Heart right ventricle (tissue), 16 donors: ENCODE data around the gene L3MBTL4. TPM values are rescaled to one million over a fixed set of nuclear protein-coding genes. Genes with fewer than 3 reads are reported as not detected.

Experiments
- ATAC-seq, 8 donors: fragments of 200-7000 bp; cut with Tn5 transposase; one replicate each; pipeline ENCODE4 v1.9.1; 2020; ENCODE audit warnings: mild to moderate bottlenecking in 8 of 8, moderate library complexity in 8 of 8, moderate number of reproducible peaks in 1 of 8
- DNase-seq, 2 donors: peaks; one replicate each; pipeline ENCODE4 v3.0.0-alpha.2; 2020
- H3K27ac ChIP-seq, 10 donors: fragments of 200-600 bp; sonication (generic) in 2 of 10; one replicate each; pipeline versions ENCODE4 v1.5.0 to v1.8.0; 2020 to 2022; ENCODE audit warnings: mild to moderate bottlenecking in 3 of 10
- H3K27me3 ChIP-seq, 7 donors: fragments of 200-600 bp; one replicate each; pipeline ENCODE4 v1.8.0; 2021 to 2022; ENCODE audit warnings: mild to moderate bottlenecking in 2 of 7
- H3K36me3 ChIP-seq, 9 donors: fragments of 200-600 bp; sonication (generic) in 1 of 9; one replicate each; pipeline versions ENCODE4 v1.5.0 to v1.8.0; 2020 to 2022; ENCODE audit warnings: mild to moderate bottlenecking in 2 of 9
- H3K4me1 ChIP-seq, 9 donors: fragments of 200-600 bp; sonication (generic) in 1 of 9; one replicate each; pipeline versions ENCODE4 v1.5.0 to v1.8.0; 2020 to 2022; ENCODE audit warnings: mild to moderate bottlenecking in 4 of 9
- H3K4me3 ChIP-seq, 10 donors: fragments of 200-600 bp; sonication (generic) in 2 of 10; one replicate each; pipeline versions ENCODE4 v1.5.0 to v1.8.0; 2020 to 2022; ENCODE audit warnings: mild to moderate bottlenecking in 7 of 10, moderate library complexity in 2 of 10
- H3K9me3 ChIP-seq, 11 donors: fragments of 200-600 bp in 10 of 11; sonication (generic) in 2 of 11; one replicate each; pipeline versions ENCODE4 v1.5.0 to v1.8.0; 2013 to 2022; ENCODE audit warnings: mild to moderate bottlenecking in 2 of 11, control low read depth in 1 of 11, moderate library complexity in 1 of 11
- CTCF ChIP-seq, 9 donors: fragments of 200-600 bp; sonication (generic) in 2 of 9; IDR thresholded peaks; one replicate each; pipeline versions ENCODE4 v1.5.0 to v1.8.0; 2021 to 2022; ENCODE audit warnings: antibody characterized with exemption in 9 of 9, mild to moderate bottlenecking in 5 of 9, moderate library complexity in 1 of 9
- WGBS, 2 donors: extraction: QIAGEN DNeasy Blood & Tissue Kit; methylation state at CpG; one replicate each; pipeline ENCODE4 v1.1.7; 2013; ENCODE audit warnings: inconsistent platforms in 1 of 2; 5-methylcytosine and 5-hydroxymethylcytosine counted together
- intact Hi-C, 10 donors: fragments of 100-400 bp; cut with DNase I; formaldehyde crosslinking; loops; one replicate each; pipeline versions ENCODE4 v1.11.1 to v1.14.2; 2022
- polyA plus RNA-seq, 2 donors: library from polyadenylated mRNA; stranded (reverse); fragments of 200-250 nt; gene quantifications; one replicate each; pipeline ENCODE4 v1.2.3, GENCODE V29; 2013
- total RNA-seq, 10 donors: library from RNA; stranded (reverse); fragmentation: NEBNext Ultra II Directional in 3 of 10; extraction: Animal tissue kit (Norgen Biotek cat#: 25700) in 3 of 10; gene quantifications; one replicate each; pipeline versions ENCODE4 v1.2.1 to v1.2.4, GENCODE V29; 2021 to 2023
- donor health status: Arrhythmogenic right ventricular cardiomyopathy.
- donor health status: ischemic (EF 13 %, LVEDD 7.1; RV severe dilation, severe dysfunction).
- donor health status: healthy with polysubstance abuse.
- donor health status: DM: no; HTN: yes; CAD: no.
- donor health status: DM: no; HTN: no; CAD: no.
- donor health status: ischemic (EF 25% LVEDD 6.9; RV normal size, moderate dysfunction).
- donor health status: ischemic (EF 25% LVEDD 5.7; RV mildly dilated, moderate dysfunction).
- donor health status: healthy.
- donor health status: DM: yes; HTN: yes; CAD: no.
- donor health status: Ischemic cardiomyopathy.
- donor health status: ischemic (EF 35%, LVEDD 5.7; RV mildly dilated, moderate dysfunction).
- donor health status: nonischemic (EF 11% LVEDD 7.7; RV severe dilation, severe dysfunction).
- donor health status: DM: yes; HTN: yes; CAD: no.
- donor health status: PGD.
- donor health status: ischemic (EF 29% LVEDD 5.4; RV normal size, mild dysfunction).
- donor health status: nonischemic (EF 23%, LVEDD 6.1; RV moderate dilation, normal function).

L3MBTL4 gene
- total and polyA plus RNA-seq, 12 donors, result 0.54 to 3.2 (median 1.3) TPM

- Histone ChIP-seq H3K27me3 (no peaks in the 10 kb centered on the region), H3K36me3 (no peaks in the 10 kb centered on the region), H3K9me3 (peaks cover 0 to 30% (median 5%) of the 10 kb centered on the region in 11 donors), H3K27ac (no peak overlapping the region), H3K4me1 (peaks cover 0 to 4% (median 0%) of the 10 kb centered on the region in 9 donors), H3K4me3 (no peak overlapping the region)
- intact Hi-C loops, result no loop called here
- 86 to 88% methylated on average over 4 of the region's 4 CpGs for WGBS, 2 donors
- no peak for TF ChIP-seq CTCF (IDR thresholded peaks at IDR 0.05)
- DNase-seq (no peak), ATAC-seq (no peak)
Measured at GRCh38 chr18:6336239-6336638, 78.5 kb downstream of the L3MBTL4 start.

GRCh38 chr18:6333981-6334380 is 80.7 kb downstream of the L3MBTL4 start:
- ATAC-seq (no peak), DNase-seq (no peak)
- Histone ChIP-seq H3K9me3 (peaks cover 0 to 16% (median 0%) of the 10 kb centered on the region in 11 donors), H3K27ac (no peak overlapping the region), H3K27me3 (no peaks in the 10 kb centered on the region), H3K4me3 (no peak overlapping the region), H3K4me1 (peaks cover 0 to 4% (median 0%) of the 10 kb centered on the region in 9 donors), H3K36me3 (no peaks in the 10 kb centered on the region)
- intact Hi-C loops, result no loop called here
- WGBS, 2 donors, result 76 to 84% methylated on average over 4 of the region's 4 CpGs
- TF ChIP-seq CTCF (IDR thresholded peaks at IDR 0.05), result no peak

- Histone ChIP-seq H3K36me3 (no peaks in the 10 kb centered on the region), H3K27me3 (no peaks in the 10 kb centered on the region), H3K4me3 (no peak overlapping the region), H3K27ac (no peak overlapping the region), H3K4me1 (peaks cover 0 to 5% (median 0%) of the 10 kb centered on the region in 9 donors), H3K9me3 (peaks cover 0 to 3% (median 0%) of the 10 kb centered on the region in 11 donors)
- 70 to 76% methylated on average over 2 of the region's 2 CpGs for WGBS, 2 donors
- no peak for ATAC-seq
- DNase-seq, result no peak
- no peak for TF ChIP-seq CTCF (IDR thresholded peaks at IDR 0.05)
- intact Hi-C loops, result no loop called here
Measured at GRCh38 chr18:6331872-6332271, 82.8 kb downstream of the L3MBTL4 start.

GRCh38 chr18:6330786-6331185 is 83.9 kb downstream of the L3MBTL4 start:
- Histone ChIP-seq H3K9me3 (peaks cover 0 to 3% (median 0%) of the 10 kb centered on the region in 11 donors), H3K4me3 (no peak overlapping the region), H3K27me3 (no peaks in the 10 kb centered on the region), H3K4me1 (peaks cover 0 to 5% (median 0%) of the 10 kb centered on the region in 9 donors), H3K27ac (no peak overlapping the region), H3K36me3 (no peaks in the 10 kb centered on the region)
- no peak for ATAC-seq
- no peak for TF ChIP-seq CTCF (IDR thresholded peaks at IDR 0.05)
- no peak for DNase-seq
- intact Hi-C loops, result no loop called here
